Suppressor macrophage treated with lipopolysaccharide for 1 hour (primary cell): ENCODE results near the gene RETREG2.

Source experiments
- DNase-seq, 3 donors: peaks; one replicate each; pipeline ENCODE4 v3.0.0-alpha.2; 2020 to 2022

The RETREG2 gene

DNA sequence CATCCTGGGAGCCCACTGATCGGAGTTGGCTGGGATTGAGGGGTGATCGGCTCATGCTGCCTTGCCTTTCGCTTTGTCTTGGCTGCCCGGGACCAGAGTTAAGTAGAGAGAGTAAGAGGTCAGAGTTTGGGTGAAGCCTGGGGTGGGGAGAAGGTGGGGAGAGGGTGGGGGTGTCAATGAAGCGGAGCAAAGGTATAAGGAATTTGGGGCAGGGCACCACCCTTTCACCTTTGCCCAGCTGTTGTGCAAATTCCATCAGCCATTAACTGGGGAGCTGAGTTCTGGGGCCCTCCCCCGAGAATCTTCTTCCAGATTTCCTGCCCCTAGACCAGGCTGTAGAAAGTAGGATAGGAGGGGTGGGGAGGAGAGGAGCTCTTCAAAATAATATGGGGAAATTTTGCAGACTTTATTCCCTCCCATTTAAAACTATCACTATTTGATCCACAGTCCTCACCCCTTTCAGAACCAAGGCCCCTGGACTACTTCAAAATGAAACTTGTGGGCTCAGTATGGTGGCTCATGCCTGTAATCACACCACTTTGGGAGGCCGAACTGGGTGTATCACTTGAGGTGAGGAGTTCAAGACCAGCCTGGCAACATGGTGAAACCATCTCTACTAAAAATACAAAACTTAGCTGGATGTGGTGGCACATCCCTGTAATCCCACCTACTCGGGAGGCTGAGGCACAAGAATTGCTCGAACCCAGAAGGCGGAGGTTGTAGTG, 8.0 kb upstream of the RETREG2 start, which contains the start of gene SLC23A3:
TSS of gene SLC23A3 (minus strand) at position 100 of the 725 bp plus-strand sequence. CDS start at position 55, 45 bp downstream.
- DNase-seq: no peak

DNA sequence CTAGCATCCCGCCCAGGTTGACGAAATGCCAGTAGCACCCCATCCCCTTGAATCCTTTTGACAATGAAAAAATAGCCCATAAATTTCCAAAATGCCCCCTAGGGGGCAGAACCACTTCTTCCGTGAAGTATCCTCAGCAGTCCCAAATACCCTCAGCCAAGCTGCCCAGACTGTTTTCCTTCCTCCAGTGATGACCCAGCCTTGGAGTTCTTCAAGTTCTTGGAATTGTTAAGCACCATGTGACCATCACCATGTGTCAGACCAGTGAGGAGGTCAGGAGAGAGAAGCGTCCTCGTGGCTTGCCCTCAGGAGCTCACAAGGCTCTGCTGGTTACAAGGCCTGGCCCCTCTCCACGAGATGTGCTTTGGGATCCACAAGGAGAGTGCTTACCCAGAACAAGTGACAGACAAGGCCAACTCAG, 6.8 kb upstream of the RETREG2 start:
- DNase-seq: peak; percentile 67 to 72 (median 69)

DNA sequence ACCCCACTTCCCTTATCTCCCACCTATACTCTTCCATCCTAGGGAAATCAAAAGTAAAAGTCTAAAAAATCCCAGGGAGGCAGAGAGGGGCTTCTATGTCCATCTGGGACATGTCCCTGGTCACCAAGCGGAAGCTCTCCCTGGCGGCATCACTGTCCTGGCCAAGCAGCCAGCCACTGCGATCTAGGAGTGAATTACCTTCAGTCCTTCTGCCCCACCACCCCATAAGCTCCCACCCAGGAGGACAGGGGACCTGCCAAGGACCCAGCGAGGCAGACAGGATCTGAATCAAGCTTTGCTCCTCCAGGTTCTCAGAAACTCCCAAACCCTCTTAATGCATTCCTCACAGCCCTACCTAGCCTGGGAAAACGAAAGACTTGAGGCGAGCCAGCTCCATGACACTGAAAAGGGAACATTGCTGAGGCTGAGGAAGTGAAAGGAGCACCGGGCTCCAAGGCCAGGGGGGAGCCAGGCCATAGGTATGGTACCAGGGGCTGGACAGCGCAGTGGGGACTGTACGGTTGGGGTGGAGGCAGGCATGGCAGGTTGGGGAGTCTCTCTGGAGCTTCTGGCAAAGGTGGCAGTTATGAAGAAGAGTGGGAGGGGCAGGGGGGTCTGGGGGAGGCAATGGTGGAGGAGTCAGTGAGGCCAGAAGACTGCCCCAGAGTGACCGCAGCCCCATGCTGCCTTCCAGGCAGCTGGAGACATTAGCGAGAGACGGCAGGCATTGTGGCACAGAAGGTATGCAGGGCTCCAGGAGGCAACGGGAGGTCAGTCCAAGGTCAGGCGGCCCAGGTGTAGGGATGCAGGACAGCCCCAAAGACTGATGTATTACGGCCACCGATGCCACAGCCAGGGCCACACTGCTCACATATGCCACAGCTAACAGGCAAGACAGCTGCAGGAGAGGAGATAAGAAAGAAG, 5.6 kb upstream of the RETREG2 start:
- DNase-seq: no peak

DNA sequence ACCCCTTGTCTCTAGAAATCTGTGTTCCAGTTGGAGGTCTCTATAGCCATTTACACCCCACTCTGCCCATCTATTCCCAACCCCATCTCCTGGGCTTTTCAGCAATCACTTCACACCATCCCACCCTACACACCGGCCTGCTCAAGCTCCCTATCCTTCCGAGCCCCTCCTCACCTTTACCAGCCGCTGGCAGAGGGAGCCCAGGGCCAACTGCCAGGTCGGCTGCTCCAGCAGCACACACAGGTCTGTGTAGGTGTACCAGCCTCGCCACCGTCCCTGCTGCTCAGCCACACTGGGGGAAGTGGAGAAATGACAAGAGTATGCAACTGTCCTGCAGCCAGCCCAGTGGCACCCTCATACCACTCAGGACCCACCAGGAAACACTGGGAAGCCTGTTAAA, 4.9 kb upstream of the RETREG2 start:
- no peak for DNase-seq

DNA sequence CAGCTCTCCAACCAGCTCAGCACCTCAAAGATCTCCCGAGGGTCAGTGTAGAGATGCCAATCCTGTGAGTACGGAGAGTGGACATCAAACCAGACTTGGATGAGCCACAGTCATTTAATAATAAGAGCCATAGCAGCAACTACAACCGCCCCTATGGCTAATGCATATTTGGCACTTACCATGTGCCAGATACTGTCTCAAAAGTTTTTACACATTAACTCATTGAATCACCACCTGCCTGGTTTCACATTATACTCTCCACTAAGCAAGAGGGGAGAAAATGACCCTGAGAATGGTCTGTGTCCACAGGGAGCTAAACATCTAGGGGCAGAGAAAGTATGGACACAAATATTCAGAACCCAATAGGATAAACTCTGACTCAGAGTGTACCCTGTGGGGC, 3.9 kb upstream of the RETREG2 start:
- no peak for DNase-seq

DNA sequence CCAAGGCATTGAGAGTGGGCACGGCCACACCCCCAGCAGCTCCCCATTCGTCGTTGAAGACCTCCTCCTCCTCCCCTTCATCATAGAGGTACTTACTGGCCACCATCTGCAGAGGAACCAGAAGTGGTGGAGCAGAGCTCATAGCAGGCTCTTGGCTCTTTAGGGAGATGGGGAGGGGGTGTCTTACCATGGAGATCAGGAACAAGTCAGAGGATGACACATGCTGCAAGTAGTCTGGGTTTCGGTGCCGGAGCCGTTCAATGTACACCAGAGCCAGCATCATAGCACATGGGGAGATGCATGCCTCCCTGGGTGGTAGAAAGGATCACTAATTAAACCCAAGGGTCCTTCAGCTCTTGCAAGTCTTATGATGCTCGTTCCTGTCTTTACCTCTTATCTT, 3.3 kb upstream of the RETREG2 start:
- no peak for DNase-seq

DNA sequence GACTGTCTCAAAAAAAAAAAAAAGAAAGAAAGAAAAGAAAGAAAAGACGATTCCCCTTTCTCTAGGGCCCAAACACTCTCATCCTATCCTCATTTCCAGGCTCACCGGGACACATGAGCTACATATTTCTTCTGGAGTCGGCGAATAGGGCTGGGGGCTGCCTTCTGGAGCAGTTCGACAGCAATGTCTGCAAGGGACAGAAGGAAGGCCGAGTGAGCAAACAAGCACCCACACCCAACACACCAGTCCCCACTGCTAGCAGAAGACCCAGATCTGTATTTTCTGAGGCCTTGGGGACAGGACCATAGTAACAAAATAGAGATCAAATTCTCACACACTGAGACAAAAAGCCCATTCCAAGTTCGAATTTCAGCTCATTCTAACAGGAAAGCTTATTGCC, 2.6 kb upstream of the RETREG2 start:
- no peak for DNase-seq

DNA sequence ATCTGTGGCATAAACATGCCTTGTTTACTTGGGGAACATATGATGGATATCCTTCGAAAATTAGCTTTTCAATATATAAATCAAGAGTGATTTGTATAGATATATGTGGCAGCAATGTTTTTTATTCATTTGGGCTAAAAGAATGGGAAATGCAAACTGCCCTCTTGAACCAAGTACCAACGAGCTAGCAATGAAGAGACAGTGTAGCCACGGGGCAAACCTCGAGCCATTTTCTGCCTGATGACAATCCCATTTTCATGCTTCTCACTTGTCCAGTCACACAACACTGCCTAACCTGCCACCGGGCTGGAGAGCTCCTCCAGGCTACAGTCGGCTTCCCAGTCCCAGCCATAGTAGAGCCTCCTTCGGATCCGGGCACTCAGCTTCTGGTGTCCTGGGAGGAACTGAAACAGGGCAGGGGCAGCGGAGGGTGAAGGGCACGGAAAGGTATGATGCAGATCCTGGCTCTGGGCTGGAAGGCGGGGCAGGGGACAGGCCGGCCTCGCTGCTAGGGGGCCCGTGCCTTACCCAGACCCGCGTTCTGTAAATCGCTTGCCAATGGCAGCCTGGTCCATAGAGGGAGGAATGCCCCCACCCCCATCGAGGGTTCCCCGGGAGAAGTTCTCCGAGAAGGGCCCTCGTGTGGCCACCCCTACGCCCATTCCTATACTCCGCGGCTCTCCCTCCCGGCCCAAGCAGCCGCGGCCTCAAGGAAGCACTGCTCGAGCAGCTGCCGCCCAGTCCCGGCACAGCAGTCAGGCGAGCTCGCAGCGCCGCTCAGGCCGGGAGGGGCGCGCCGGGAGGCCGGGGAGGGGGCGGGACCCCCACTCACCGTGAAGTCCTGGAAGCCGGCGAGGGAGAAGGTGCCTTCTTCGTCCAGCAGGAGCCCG, 1.9 kb upstream of the RETREG2 start:
- DNase-seq: peak; percentile 69 to 88 (median 77)

DNA sequence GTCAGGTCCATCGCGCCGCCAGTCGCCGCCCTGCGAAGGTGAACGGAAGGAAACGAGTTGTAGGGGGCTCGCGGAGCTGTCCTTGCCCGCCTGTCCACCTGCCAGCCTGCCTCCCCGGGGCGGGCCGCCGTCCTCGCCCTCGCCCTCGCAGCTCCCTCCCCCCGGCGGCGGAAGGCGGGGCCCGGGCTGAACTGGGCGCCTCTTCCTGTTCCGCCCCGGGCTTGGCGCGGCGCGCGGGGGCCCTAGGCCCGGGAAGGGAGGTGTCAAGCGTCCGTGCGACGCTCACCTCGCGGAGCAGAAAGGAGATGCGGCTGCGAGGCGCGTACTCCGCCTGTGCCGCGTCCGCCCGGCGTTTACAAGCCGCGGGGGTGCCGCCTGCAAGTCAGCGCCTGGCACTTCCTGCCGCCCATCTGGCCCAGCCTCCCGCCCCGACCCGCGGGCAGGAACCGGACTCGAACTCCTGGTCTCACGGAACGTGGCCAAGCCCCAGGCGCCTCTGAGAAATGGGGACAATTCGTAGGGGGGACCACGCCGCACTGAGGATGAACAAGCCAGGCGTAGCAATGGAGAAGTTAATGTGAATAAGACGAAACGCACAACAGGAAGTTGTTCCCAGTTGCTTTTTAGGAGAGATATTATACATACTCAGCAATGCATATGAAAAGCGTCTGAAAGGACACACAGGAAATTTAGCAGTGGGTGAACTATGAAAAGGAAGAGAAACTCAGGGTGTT, 1.1 kb upstream of the RETREG2 start, which contains the start of gene CNPPD1:
TSS of gene CNPPD1 (minus strand) at position 108 of the 734 bp plus-strand sequence. CDS start at position 11, 97 bp downstream.
- DNase-seq: peak; percentile 86 to 96 (median 89)

DNA sequence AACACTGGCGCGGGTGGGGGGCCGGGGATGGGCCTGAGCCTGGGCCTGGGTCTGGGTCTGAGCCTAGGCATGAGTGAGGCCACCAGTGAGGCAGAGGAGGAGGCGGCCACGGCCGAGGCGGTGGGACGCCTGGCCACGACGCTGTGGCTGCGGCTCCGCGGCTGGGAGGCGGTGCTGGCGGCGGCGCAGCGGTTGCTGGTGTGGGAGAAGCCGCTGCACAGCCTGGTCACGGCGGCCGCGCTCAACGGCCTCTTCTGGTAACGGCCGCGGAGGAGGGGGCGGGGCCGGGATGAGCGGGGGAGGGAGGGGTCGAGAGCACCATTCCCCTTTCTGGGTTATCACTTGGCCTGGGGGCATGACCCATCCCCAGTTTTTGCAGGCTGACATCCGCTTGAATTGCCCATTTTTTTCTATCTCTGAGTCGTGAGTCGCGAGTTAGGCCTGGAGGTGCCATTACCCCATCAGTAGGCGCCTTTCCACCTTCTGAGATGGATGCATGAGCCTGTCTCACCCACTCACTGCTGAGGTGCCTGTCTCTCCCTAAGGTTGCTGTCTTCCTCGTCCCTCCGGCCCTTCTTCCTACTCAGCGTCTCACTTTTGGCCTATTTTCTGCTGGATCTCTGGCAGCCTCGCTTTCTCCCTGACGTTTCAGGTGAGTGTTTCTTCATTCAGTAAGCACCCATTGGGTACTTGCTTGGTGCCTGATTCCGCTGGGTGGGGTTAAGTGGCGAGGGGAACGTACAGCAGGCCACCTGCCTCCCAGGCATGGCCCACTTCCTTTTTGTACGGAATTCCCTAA, 501 bp downstream of the RETREG2 start:
- peak; percentile 25 to 70 (median 44) for DNase-seq

DNA sequence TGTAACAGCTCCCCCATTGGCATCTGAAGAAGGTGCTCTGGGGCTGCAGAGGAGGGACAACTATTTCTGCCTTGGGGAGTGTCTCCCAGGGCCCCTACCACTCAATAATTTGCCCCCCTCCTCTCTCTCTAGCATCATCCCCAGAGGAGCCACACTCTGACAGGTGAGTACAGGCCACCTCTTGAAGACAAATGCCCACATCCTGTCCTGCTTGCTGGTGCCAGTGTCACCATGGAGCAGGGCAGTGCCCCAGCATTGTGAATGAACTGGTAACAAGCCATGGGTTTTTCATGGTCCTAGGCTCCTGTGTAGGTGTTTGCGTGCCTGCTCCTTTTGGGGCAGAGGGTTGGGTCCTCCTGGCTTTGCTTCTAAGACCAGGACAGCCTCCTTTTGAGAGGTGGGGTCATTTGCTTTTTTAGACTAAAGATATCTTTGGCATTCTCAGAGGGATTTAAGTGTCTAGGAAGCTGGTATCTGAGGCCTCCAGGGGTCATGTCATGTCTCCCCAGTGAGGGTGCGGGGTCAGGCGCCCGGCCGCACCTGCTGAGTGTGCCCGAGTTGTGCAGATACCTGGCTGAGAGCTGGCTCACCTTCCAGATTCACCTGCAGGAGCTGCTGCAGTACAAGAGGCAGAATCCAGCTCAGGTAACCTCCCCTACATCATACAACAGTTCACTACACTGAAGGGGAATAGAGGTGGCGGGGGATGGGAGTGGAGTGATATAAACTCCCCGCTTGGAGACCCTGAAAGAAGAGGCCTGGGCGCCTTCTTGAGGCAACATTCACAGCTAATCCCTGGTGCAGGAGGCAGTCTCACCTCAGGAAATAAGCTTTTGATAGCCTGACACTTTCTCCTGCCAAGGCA, 1.8 kb downstream of the RETREG2 start:
- DNase-seq: no peak

DNA sequence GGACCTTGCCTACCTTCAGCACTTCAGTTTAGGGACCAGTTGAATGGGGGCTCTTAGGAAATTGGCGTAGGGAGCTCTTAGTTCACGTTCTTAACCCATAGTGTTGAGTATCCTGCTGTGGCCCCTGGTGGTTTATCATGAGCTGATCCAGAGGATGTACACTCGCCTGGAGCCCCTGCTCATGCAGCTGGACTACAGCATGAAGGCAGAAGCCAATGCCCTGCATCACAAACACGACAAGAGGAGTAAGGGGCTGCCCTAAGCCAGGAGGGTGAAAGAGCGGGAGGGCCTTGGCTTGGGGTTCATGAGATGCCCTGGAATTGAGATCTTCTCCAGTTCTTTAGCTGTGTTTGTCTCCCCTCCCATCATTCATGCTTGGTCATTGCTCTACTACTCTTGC, 2.9 kb downstream of the RETREG2 start:
- DNase-seq: no peak

DNA sequence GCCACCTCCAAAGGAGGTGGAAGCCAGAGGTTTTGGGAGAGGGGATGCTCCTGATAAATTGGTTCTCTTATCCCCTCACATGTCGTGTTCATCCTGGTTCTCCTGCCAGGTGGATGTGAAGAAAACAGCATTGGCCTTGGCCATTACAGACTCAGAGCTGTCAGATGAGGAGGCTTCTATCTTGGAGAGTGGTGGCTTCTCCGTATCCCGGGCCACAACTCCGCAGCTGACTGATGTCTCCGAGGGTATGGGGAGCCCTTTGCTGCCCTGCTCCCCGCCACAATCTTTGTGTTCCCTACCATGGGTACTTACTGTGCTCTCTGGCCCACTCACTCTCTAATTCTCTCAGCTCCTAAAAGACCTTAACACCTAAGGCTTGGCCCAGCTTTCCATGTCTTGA, 3.5 kb downstream of the RETREG2 start:
- no peak for DNase-seq

DNA sequence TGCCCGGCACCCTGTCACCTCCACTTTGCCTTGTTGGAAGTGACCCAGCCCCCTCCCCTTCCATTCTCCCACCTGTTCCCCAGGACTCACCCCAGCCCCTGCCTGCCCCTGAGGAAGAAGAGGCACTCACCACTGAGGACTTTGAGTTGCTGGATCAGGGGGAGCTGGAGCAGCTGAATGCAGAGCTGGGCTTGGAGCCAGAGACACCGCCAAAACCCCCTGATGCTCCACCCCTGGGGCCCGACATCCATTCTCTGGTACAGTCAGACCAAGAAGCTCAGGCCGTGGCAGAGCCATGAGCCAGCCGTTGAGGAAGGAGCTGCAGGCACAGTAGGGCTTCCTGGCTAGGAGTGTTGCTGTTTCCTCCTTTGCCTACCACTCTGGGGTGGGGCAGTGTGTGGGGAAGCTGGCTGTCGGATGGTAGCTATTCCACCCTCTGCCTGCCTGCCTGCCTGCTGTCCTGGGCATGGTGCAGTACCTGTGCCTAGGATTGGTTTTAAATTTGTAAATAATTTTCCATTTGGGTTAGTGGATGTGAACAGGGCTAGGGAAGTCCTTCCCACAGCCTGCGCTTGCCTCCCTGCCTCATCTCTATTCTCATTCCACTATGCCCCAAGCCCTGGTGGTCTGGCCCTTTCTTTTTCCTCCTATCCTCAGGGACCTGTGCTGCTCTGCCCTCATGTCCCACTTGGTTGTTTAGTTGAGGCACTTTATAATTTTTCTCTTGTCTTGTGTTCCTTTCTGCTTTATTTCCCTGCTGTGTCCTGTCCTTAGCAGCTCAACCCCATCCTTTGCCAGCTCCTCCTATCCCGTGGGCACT, 4.5 kb downstream of the RETREG2 start:
- peak; percentile 55 to 60 (median 60) for DNase-seq

DNA sequence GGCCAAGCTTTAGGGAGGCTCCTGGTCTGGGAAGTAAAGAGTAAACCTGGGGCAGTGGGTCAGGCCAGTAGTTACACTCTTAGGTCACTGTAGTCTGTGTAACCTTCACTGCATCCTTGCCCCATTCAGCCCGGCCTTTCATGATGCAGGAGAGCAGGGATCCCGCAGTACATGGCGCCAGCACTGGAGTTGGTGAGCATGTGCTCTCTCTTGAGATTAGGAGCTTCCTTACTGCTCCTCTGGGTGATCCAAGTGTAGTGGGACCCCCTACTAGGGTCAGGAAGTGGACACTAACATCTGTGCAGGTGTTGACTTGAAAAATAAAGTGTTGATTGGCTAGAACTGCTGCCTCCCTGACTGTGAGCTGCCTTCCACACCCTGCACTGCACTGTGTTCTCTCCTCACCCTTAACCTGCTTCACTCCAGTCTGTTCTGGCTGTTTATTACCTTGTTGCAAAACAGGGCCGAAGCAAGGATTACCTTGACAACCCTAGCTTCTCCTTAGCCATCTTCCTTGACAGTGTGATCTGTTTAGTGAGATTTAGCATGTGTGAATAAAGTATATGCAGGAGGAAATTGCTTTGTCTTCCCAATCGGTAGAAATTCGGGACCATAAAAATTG, 5.2 kb downstream of the RETREG2 start:
- DNase-seq: no peak

DNA sequence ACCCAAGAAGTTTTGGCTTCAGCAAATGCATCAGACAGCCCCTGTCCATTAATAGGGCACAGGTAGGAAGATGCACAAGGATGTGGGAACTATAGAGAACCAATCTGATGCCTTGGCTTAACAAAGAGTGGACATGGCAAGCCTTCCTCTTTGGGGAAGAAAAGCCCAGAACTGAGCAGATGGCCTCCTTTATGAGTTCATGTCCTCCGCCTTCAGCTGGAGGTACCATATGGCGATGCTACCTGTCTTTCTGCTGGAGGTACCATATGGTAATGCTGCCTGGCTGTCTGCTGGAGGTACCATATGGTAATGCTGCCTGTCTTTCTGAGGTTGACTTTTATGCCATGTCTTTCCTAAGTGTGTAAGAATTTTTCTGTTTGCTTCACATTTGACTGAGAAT, 6.0 kb downstream of the RETREG2 start:
- no peak for DNase-seq

DNA sequence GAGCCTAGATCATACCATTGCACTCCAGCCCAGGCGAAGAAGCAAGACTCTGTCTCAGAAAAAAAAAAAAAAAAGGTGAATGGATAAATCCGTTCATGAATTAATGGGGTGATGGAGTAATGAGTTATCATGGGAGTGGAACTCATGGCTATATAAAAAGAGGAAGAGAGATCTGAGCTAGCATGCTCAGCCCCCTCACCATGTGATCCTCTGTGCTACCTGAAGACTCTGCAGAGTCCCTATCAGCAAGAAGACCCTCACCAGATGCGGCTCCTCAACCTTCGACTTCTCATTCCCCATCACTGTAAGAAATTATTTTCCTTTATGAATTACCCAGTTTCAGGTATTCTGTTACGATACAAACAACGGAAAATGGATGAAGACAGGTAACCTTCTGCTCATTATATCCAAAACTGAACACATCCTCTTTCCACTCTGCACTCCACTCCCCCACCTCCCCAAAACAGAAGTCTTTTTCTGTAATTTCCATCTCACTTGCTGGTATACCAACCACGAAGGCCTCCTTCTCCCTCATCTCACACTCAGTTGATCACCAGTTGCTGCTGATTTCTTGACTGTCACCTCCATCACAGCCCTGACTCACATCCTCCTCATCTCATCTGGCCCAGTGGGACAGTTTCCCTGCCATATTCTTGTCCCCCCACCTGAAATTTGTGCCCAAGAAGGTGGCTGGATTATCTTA, 8.8 kb downstream of the RETREG2 start:
- no peak for DNase-seq

DNA sequence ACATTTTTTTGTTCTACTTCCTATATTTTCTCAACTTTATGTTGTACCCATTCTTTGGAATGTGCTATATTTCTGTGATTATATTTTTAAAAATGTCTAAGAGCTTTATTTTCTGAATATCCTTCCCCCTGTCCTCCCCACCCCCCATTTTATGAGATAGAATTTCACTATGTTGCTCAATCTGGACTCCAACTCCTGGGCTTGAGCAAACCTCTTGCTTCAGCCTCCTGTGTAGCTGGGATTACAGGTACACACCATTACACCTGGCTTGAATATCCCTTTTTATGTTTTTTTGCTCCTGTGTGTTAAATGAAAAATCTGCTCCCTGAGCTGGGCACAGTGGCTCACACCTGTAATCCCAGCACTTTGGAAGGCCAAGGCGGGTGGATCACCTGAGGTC, 19.3 kb downstream of the RETREG2 start:
- peak in 1 of 3 donors; percentile 14 for DNase-seq
